H1 (cell line): ENCODE results near the gene PRX. TPM values are rescaled to one million over a fixed set of nuclear protein-coding genes. Genes with fewer than 3 reads are reported as not detected.
A peak's percentile ranks its signal among the peaks of the same experiment; 100 is the strongest.

Experiments used
- BRCA1 ChIP-seq: IDR thresholded peaks from 2 replicates; pipeline ENCODE4 v1.6.1; 2012; ENCODE audit warnings: low read depth, low read length, improper control_type of control experiment
- EZH2 ChIP-seq: fragments of 200-600 bp; sonication (generic); IDR thresholded peaks from 2 replicates; pipeline ENCODE4 v1.7.1; 2012; ENCODE audit warnings: low read depth, mild to moderate bottlenecking, moderate library complexity, low read length, inconsistent platforms; ENCODE audit not compliant: severe bottlenecking
- MAFK ChIP-seq: IDR thresholded peaks from 2 replicates; pipeline ENCODE4 v1.6.1; 2012; ENCODE audit warnings: low read depth, mild to moderate bottlenecking, improper control_type of control experiment, low read length
- NANOG ChIP-seq: IDR thresholded peaks from 2 replicates; pipeline ENCODE4 v1.6.1; 2011; ENCODE audit warnings: low read length, low read depth, mild to moderate bottlenecking, inconsistent platforms; ENCODE audit not compliant: insufficient read depth, poor library complexity, severe bottlenecking
- POLR2AphosphoS5 ChIP-seq: IDR thresholded peaks from 2 replicates; pipeline ENCODE4 v1.6.1; 2011; ENCODE audit warnings: low read depth, low read length
- RAD21 ChIP-seq, 2 experiments: IDR thresholded peaks in 1 of 2; conservative IDR thresholded peaks in 1 of 2; 2 replicates each; pipeline ENCODE4 v1.6.1; 2011; ENCODE audit warnings: low read depth in 2 of 2, low read length in 2 of 2, improper control_type of control experiment in 1 of 2, inconsistent platforms in 1 of 2, mild to moderate bottlenecking in 1 of 2, moderate library complexity in 1 of 2
- RXRA ChIP-seq: IDR thresholded peaks from 2 replicates; pipeline ENCODE4 v1.6.1; 2011; ENCODE audit warnings: low read depth, mild to moderate bottlenecking, low read length, moderate library complexity; ENCODE audit not compliant: insufficient read depth
- SUZ12 ChIP-seq: fragments of 200-600 bp; sonication (generic); IDR thresholded peaks from 2 replicates; pipeline ENCODE4 v1.6.1; 2012; ENCODE audit warnings: mild to moderate bottlenecking, inconsistent platforms, low read length, moderate library complexity, mixed read lengths
- TAF1 ChIP-seq: IDR thresholded peaks from 2 replicates; pipeline ENCODE4 v1.6.1; 2011; ENCODE audit warnings: mild to moderate bottlenecking, low read depth, low read length
- TBP ChIP-seq: IDR thresholded peaks from 2 replicates; pipeline ENCODE4 v1.6.1; 2011; ENCODE audit warnings: low read depth, low read length, improper control_type of control experiment
- polyA plus RNA-seq, 7 experiments: library from polyadenylated mRNA; depleted of rRNA in 3 of 7; stranded (reverse) in 5 of 7; unstranded in 2 of 7; fragments of >200 nt in 5 of 7; fragments of 200-250 nt in 2 of 7; gene quantifications; 1 replicate in 5 of 7; 2 replicates in 1 of 7; 4 replicates in 1 of 7; pipeline versions ENCODE4 v1.2.1 to v1.2.3, GENCODE V29; 2011 to 2013; ENCODE audit warnings: missing spikeins in 2 of 7, mixed read lengths in 2 of 7
- total RNA-seq: library from RNA; stranded (reverse); fragmentation: NEBNext Ultra II Directional; extraction: Animal tissue kit (Norgen Biotek cat#: 25700); gene quantifications from 2 replicates; pipeline ENCODE4 v1.2.1, GENCODE V29; 2021
- TF ChIP-seq, protein P1 (sequence below): fragments of 300-600 bp; sonication (generic); IDR thresholded peaks from 2 replicates; pipeline ENCODE4 v1.7.1; 2012; ENCODE audit warnings: low read length, moderate library complexity, mild to moderate bottlenecking, inconsistent platforms; ENCODE audit not compliant: insufficient replicate concordance

PRX gene
- total and polyA plus RNA-seq, 2 of the 8 experiments (the other 6 are each of a cell fraction or from before 2014, with no cell fraction given) = 2.8 to 5.8 TPM

- TF ChIP-seq, protein P1, sequence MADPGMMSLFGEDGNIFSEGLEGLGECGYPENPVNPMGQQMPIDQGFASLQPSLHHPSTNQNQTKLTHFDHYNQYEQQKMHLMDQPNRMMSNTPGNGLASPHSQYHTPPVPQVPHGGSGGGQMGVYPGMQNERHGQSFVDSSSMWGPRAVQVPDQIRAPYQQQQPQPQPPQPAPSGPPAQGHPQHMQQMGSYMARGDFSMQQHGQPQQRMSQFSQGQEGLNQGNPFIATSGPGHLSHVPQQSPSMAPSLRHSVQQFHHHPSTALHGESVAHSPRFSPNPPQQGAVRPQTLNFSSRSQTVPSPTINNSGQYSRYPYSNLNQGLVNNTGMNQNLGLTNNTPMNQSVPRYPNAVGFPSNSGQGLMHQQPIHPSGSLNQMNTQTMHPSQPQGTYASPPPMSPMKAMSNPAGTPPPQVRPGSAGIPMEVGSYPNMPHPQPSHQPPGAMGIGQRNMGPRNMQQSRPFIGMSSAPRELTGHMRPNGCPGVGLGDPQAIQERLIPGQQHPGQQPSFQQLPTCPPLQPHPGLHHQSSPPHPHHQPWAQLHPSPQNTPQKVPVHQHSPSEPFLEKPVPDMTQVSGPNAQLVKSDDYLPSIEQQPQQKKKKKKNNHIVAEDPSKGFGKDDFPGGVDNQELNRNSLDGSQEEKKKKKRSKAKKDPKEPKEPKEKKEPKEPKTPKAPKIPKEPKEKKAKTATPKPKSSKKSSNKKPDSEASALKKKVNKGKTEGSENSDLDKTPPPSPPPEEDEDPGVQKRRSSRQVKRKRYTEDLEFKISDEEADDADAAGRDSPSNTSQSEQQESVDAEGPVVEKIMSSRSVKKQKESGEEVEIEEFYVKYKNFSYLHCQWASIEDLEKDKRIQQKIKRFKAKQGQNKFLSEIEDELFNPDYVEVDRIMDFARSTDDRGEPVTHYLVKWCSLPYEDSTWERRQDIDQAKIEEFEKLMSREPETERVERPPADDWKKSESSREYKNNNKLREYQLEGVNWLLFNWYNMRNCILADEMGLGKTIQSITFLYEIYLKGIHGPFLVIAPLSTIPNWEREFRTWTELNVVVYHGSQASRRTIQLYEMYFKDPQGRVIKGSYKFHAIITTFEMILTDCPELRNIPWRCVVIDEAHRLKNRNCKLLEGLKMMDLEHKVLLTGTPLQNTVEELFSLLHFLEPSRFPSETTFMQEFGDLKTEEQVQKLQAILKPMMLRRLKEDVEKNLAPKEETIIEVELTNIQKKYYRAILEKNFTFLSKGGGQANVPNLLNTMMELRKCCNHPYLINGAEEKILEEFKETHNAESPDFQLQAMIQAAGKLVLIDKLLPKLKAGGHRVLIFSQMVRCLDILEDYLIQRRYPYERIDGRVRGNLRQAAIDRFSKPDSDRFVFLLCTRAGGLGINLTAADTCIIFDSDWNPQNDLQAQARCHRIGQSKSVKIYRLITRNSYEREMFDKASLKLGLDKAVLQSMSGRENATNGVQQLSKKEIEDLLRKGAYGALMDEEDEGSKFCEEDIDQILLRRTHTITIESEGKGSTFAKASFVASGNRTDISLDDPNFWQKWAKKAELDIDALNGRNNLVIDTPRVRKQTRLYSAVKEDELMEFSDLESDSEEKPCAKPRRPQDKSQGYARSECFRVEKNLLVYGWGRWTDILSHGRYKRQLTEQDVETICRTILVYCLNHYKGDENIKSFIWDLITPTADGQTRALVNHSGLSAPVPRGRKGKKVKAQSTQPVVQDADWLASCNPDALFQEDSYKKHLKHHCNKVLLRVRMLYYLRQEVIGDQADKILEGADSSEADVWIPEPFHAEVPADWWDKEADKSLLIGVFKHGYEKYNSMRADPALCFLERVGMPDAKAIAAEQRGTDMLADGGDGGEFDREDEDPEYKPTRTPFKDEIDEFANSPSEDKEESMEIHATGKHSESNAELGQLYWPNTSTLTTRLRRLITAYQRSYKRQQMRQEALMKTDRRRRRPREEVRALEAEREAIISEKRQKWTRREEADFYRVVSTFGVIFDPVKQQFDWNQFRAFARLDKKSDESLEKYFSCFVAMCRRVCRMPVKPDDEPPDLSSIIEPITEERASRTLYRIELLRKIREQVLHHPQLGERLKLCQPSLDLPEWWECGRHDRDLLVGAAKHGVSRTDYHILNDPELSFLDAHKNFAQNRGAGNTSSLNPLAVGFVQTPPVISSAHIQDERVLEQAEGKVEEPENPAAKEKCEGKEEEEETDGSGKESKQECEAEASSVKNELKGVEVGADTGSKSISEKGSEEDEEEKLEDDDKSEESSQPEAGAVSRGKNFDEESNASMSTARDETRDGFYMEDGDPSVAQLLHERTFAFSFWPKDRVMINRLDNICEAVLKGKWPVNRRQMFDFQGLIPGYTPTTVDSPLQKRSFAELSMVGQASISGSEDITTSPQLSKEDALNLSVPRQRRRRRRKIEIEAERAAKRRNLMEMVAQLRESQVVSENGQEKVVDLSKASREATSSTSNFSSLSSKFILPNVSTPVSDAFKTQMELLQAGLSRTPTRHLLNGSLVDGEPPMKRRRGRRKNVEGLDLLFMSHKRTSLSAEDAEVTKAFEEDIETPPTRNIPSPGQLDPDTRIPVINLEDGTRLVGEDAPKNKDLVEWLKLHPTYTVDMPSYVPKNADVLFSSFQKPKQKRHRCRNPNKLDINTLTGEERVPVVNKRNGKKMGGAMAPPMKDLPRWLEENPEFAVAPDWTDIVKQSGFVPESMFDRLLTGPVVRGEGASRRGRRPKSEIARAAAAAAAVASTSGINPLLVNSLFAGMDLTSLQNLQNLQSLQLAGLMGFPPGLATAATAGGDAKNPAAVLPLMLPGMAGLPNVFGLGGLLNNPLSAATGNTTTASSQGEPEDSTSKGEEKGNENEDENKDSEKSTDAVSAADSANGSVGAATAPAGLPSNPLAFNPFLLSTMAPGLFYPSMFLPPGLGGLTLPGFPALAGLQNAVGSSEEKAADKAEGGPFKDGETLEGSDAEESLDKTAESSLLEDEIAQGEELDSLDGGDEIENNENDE = no peak
- TF ChIP-seq EZH2 (no peak), TBP (peak; percentile 16; the same call in 1 of the 2 replicates), BRCA1 (no peak), RAD21 (IDR thresholded peaks at IDR 0.05 in 1 of 2, conservative IDR thresholded peaks at IDR 0.05 in 1 of 2; ENCODE audit: low read depth in 2 of 2, low read length in 2 of 2) (no peak), RXRA (no peak), MAFK (no peak), TAF1 (peak; percentile 45; the same call in 1 of the 2 replicates), SUZ12 (no peak), POLR2AphosphoS5 (no peak), NANOG (no peak)
Measured at GRCh38 chr19:40445780-40446262, 32.6 kb upstream of the PRX start (continued).
